EL (cell line): ENCODE results near the gene ITGB4.

Source experiments
- DNase-seq: peaks from one replicate; pipeline ENCODE4 v3.0.0-alpha.2; 2016

The ITGB4 gene

GRCh38 chr17:75733471-75733870, 12.2 kb downstream of the ITGB4 start:
- DNase-seq, result no peak

DNA sequence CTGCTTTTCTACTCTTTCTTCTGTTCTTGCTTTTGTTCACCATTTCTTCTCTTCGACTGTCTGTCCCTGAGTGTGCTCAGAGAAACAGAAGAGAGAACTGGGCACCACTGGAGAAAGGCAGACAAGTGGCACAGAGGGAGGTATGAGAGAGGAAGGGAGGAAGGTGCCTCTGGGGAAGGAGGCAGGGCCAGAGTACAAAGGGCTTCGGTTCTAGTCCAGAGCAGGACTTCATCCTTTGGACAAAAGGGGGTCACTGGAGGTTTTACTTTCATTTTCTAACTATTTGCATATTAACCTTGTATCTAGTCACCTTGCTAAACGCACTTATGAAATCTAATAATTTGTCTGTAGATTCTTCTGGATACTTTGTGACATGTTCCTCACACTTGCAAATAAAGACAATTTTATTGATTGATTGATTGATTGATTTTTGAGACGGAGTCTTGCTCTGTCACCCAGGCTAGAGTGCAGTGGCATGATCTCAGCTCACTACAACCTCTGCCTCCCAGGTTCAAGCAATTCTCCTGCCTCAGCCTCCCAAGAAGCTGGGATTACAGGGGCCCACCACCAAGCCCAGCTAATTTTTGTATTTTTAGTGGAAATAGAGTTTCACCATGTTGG, 13.5 kb downstream of the ITGB4 start:
- DNase-seq, result no peak

DNA sequence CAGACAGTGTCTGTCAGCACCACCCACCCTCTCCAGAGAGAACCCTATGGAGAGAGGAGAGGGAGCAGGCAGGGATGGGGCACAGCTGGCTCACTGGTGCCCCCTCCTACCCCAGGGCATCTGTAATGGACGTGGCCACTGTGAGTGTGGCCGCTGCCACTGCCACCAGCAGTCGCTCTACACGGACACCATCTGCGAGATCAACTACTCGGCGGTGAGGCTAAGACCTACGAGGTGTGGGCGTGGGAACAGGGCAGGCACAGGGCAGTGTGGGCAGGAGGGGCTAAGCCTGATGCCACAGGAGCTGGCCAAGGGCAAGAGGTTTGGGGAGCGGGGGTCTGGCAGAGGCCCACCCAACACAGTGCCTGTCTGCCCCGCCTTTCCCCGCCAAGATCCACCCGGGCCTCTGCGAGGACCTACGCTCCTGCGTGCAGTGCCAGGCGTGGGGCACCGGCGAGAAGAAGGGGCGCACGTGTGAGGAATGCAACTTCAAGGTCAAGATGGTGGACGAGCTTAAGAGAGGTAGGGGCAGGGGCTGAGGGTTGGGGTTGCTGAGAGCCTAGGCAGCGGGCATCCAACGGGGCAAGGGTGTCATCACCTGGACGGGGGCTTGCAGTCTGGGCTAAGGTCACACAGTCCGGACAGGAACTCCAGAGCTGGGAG, 15.0 kb downstream of the ITGB4 start:
- DNase-seq, result no peak

- DNase-seq, result no peak
Observed at GRCh38 chr17:75737133-75737962, 16.1 kb downstream of the ITGB4 start.

GRCh38 chr17:75738218-75738802, 17.1 kb downstream of the ITGB4 start:
- DNase-seq, result peak; percentile 34

DNA sequence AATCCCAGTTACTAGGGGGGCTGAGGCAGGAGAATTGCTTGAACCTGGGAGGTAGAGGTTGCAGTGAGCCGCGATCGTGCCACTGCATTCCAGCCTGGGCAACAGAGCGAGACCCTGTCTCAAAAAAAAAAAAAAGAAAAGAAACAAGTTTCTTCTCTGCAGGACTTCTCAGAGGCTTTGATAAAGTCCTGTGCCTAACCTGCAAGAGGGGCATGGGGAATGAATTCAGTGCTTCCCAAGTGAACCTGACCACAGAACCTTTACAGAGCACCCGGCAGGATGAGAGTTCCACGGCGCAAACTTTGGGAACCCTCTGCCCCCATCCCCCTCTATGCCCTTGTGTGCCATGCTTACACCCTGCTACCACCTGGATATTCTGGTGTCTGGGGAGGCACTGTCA, 17.9 kb downstream of the ITGB4 start:
- DNase-seq, result no peak

DNA sequence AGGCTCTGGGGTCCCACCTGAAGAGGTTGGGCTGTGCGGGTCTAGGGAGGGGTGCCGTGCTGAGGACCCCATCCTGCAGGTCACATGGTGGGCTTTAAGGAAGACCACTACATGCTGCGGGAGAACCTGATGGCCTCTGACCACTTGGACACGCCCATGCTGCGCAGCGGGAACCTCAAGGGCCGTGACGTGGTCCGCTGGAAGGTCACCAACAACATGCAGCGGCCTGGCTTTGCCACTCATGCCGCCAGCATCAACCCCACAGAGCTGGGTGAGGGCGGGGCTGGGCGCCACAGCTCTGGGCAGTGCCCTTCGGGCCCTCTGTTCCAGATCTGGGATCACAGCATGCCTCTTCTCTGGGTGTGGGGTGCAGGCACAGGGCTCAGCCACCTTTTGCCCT, 18.5 kb downstream of the ITGB4 start:
- DNase-seq, result no peak

DNA sequence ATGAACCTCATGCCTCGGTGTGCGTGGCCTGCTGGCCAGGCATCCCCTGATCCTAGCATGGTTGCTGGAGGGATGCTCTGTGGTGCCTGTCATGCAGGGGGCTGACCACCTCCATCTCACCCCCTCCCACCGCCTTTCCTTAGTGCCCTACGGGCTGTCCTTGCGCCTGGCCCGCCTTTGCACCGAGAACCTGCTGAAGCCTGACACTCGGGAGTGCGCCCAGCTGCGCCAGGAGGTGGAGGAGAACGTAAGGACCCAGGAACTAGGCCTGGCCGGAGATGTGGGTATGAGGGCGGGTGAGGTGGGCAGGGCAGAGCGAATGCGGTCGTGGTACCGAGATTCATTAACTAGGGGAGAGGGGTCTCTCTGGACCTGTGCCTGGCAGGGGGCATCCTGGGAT, 19.0 kb downstream of the ITGB4 start:
- no peak for DNase-seq

GRCh38 chr17:75740631-75741077, 19.4 kb downstream of the ITGB4 start:
- no peak for DNase-seq

DNA sequence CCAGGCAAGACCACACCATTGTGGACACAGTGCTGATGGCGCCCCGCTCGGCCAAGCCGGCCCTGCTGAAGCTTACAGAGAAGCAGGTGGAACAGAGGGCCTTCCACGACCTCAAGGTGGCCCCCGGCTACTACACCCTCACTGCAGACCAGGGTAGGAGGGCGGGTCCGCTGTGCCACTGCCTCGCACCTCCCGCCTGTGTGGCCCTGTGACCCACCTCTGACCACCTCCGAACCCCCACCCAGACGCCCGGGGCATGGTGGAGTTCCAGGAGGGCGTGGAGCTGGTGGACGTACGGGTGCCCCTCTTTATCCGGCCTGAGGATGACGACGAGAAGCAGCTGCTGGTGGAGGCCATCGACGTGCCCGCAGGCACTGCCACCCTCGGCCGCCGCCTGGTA, 21.1 kb downstream of the ITGB4 start:
- DNase-seq, result no peak

GRCh38 chr17:75743625-75744206, 22.5 kb downstream of the ITGB4 start:
- no peak for DNase-seq

- DNase-seq, result no peak
Observed at GRCh38 chr17:75748706-75749105, 27.4 kb downstream of the ITGB4 start.

DNA sequence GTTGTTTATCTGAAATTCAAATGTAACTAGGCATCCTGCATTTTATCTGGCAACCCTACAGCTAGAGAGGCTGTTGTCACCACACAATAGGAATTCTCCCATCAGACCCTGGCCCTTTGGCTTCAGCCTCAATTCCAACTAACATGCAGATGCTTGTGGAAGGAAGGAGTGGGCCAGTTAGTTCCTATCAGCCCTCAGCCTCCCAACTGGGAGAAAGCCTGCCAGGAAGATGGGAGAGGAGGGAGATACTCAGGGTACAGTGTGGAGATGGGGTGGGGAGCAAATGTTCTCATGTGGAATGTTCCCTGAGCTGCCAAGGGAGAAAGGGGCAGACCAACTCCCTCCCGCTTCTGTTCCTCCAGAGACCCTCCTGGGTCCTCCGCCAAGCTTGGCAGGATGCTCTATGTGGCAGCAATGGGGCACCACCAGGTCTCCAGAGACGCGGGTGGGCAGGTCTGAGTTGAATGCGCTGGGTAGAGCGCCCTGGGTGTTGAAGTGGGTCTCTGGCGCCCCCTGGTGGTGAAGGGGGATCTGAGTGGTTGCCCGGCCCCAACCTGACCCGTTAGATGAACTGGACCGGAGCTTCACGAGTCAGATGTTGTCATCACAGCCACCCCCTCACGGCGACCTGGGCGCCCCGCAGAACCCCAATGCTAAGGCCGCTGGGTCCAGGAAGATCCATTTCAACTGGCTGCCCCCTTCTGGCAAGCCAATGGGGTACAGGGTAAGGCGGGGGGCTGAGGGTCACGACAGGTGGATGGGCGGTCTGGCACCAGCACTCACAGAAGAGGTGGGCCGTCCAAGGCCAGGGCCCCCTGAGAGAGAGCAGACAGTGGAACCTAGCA, 28.5 kb downstream of the ITGB4 start:
- DNase-seq, result peak; percentile 76

- no peak for DNase-seq
Observed at GRCh38 chr17:75750661-75751423, 29.6 kb downstream of the ITGB4 start.

- no peak for DNase-seq
Observed at GRCh38 chr17:75751676-75752404, 30.6 kb downstream of the ITGB4 start.

GRCh38 chr17:75752405-75752709, 31.1 kb downstream of the ITGB4 start:
- DNase-seq, result no peak

DNA sequence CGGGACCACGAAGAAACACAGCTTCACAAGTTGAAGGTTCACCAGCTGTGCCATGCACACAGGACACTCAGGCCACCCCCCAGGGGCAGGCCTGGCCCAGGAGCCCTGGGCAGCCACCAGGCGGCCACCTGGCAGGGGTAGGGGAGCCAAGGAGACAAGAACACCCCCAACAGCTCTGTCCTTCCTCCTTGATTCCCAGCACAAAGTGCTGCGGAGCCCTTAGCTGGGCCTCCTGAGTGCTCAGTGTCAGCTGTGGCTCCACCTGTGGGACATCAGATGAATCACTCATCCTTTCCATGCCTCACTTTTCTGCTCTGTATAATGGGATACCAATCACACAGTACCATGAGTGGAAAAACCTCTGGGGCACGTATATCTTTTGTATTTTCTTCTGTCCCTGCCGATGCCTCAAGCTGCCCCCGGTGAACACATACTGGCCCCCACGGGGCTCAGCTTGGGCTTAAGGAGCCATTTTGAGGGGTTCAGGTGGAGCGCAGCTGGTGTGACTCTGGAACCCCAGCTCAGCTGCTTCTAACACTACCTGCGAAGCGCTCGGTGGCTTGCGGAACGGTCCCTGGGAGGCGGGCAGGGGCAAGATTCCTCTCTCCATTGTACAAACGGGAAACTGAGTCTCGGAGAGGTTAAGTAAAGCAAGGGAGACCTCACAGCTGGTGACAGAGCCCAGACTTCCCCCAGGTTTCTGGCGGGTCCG, 31.7 kb downstream of the ITGB4 start:
- DNase-seq, result no peak

GRCh38 chr17:75753514-75754377, 32.5 kb downstream of the ITGB4 start:
- peak; percentile 81 for DNase-seq
